ENCODE measurements around the gene SYTL3.

GRCh38 chr6:158782432-158783166, 132.7 kb downstream of the SYTL3 start:
- no peak for TF ChIP-seq LEF1 (IDR thresholded peaks at IDR 0.05; ENCODE audit: borderline replicate concordance)
- no peak for TF ChIP-seq TARDBP (IDR thresholded peaks at IDR 0.05)
- no peak for TF ChIP-seq CTBP1 (IDR thresholded peaks at IDR 0.05; ENCODE audit: borderline replicate concordance)
- no peak for TF ChIP-seq SUZ12 (IDR thresholded peaks at IDR 0.05)
- no peak for TF ChIP-seq ARNT (IDR thresholded peaks at IDR 0.05)
- TF ChIP-seq BHLHE40 (IDR thresholded peaks at IDR 0.05; ENCODE audit: borderline replicate concordance) = no peak
- TF ChIP-seq SP1 (IDR thresholded peaks at IDR 0.05) = no peak
- no peak for TF ChIP-seq FOXM1 (IDR thresholded peaks at IDR 0.05; ENCODE audit: borderline replicate concordance)
- TF ChIP-seq FOXK2 (IDR thresholded peaks at IDR 0.05) = no peak
- TF ChIP-seq ZNF384 (IDR thresholded peaks at IDR 0.05) = no peak

Measured in HEK293T (cell line).